Endothelial cell of umbilical vein (primary cell): ENCODE data around the gene FSIP1. TPM values are rescaled to one million over a fixed set of nuclear protein-coding genes. Genes with fewer than 3 reads are reported as not detected.
A peak's percentile ranks its signal among the peaks of the same experiment; 100 is the strongest.

Experiments
- BruUV-seq: library from RNA; stranded (reverse); fragments of 400-500 nt; replicated peaks from 2 replicates; lab custom pipeline; 2021; lab: Mats Ljungman, UMichigan
- CTCF ChIA-PET: fragments of 300-600, 350-600 bp; sonication (Branson Sonifier 250); formaldehyde crosslinking; loops from one replicate; lab custom pipeline; 2021; ENCODE audit warnings: antibody characterized with exemption, inconsistent platforms; lab: Charles Lee
- POLR2A ChIA-PET: fragments of 300-600, 350-600 bp; sonication (Branson Sonifier 250); formaldehyde crosslinking; loops from one replicate; lab custom pipeline; 2021; ENCODE audit warnings: antibody characterized with exemption, inconsistent platforms; lab: Charles Lee
- DNase-seq: peaks from one replicate; pipeline ENCODE4 v3.0.0-alpha.2; 2011; ENCODE audit warnings: low read depth, low spot score
- FAIRE-seq: peaks from 2 replicates; lab custom pipeline; 2011; peaks lifted over from hg19 to GRCh38; lab: Jason Lieb, UNC
- H2AFZ ChIP-seq: 2 replicates; pipeline ENCODE4 v1.6.0; 2012; ENCODE audit warnings: low read depth, low read length, control low read depth, inconsistent platforms
- H3K27ac ChIP-seq: 2 replicates; pipeline ENCODE4 v1.5.1; 2011; ENCODE audit warnings: low read depth, mild to moderate bottlenecking, control low read depth, low read length, moderate library complexity; ENCODE audit not compliant: insufficient read depth
- H3K27me3 ChIP-seq, 2 experiments: 2 replicates each; pipeline versions ENCODE4 v1.6.0 to v1.6.1; 2011; ENCODE audit warnings: low read length in 2 of 2, mixed read lengths in 1 of 2; ENCODE audit not compliant: control insufficient read depth in 2 of 2, insufficient read depth in 2 of 2
- H3K36me3 ChIP-seq, 2 experiments: 2 replicates in 1 of 2; 3 replicates in 1 of 2; pipeline ENCODE4 v1.5.1; 2011; ENCODE audit warnings: low read length in 2 of 2, mild to moderate bottlenecking in 1 of 2, moderate library complexity in 1 of 2; ENCODE audit not compliant: control insufficient read depth in 2 of 2, insufficient read depth in 2 of 2; ENCODE audit errors: extremely low read depth in 1 of 2
- H3K4me1 ChIP-seq: 3 replicates; pipeline ENCODE4 v1.5.1; 2011; ENCODE audit warnings: mild to moderate bottlenecking, low read length; ENCODE audit not compliant: control insufficient read depth, insufficient read depth; ENCODE audit errors: extremely low read depth
- H3K4me2 ChIP-seq: 2 replicates; pipeline ENCODE4 v1.6.1; 2011; ENCODE audit warnings: low read length, control low read depth, mixed read lengths; ENCODE audit not compliant: insufficient read depth
- H3K4me3 ChIP-seq, 3 experiments: fragments of 200-600 bp in 1 of 3; sonication (generic), shearing (Covaris generic) in 1 of 3; replicated peaks in 1 of 3; 2 replicates each; pipeline ENCODE4 v1.5.1; 2011 to 2016; ENCODE audit warnings: control low read depth in 3 of 3, low read length in 3 of 3, mild to moderate bottlenecking in 2 of 3, inconsistent platforms in 1 of 3, low read depth in 1 of 3, moderate library complexity in 1 of 3; ENCODE audit not compliant: insufficient read depth in 1 of 3
- H3K79me2 ChIP-seq: 2 replicates; pipeline ENCODE4 v1.6.0; 2012; ENCODE audit warnings: low read length, inconsistent platforms; ENCODE audit not compliant: control insufficient read depth, insufficient read depth
- H3K9ac ChIP-seq: replicated peaks from 2 replicates; pipeline ENCODE3; 2011; ENCODE audit warnings: low read length, control low read depth; ENCODE audit not compliant: insufficient read depth; ENCODE audit errors: extremely low read depth
- H3K9me1 ChIP-seq: replicated peaks from 3 replicates; pipeline ENCODE4 v1.6.0; 2011; ENCODE audit warnings: mild to moderate bottlenecking, low read length; ENCODE audit not compliant: control insufficient read depth, insufficient read depth; ENCODE audit errors: extremely low read depth
- H3K9me3 ChIP-seq: replicated peaks from 2 replicates; pipeline ENCODE4 v1.5.1; 2012; ENCODE audit warnings: low read length, inconsistent platforms; ENCODE audit not compliant: control insufficient read depth, insufficient read depth
- H4K20me1 ChIP-seq: replicated peaks from 2 replicates; pipeline ENCODE3; 2011; ENCODE audit warnings: mild to moderate bottlenecking, low read length; ENCODE audit not compliant: control insufficient read depth, insufficient read depth; ENCODE audit errors: extremely low read depth
- CTCF ChIP-seq, 2 donors: IDR thresholded peaks; 1 replicate in 1 of 2; 2 replicates in 1 of 2; pipeline ENCODE4 v1.5.1; 2011; ENCODE audit warnings: low read length in 2 of 2, mild to moderate bottlenecking in 2 of 2, moderate library complexity in 2 of 2, control low read depth in 1 of 2, inconsistent platforms in 1 of 2, low read depth in 1 of 2; ENCODE audit not compliant: insufficient read depth in 1 of 2; ENCODE audit errors: extremely low read depth in 1 of 2
- EZH2 ChIP-seq: IDR thresholded peaks from 2 replicates; pipeline ENCODE4 v1.6.1; 2012; ENCODE audit warnings: borderline replicate concordance, low read depth, mild to moderate bottlenecking, moderate library complexity, low read length, inconsistent platforms; ENCODE audit not compliant: severe bottlenecking
- FOS ChIP-seq: IDR thresholded peaks from 2 replicates; pipeline ENCODE4 v1.6.1; 2011; ENCODE audit warnings: mild to moderate bottlenecking, low read length, moderate library complexity, borderline replicate concordance; ENCODE audit not compliant: insufficient read depth
- GATA2 ChIP-seq: IDR thresholded peaks from 2 replicates; pipeline ENCODE4 v1.7.0; 2011; ENCODE audit warnings: low read depth, mild to moderate bottlenecking, moderate library complexity, mixed read lengths, low read length; ENCODE audit not compliant: insufficient read length, insufficient read depth
- JUN ChIP-seq: IDR thresholded peaks from 2 replicates; pipeline ENCODE4 v1.6.1; 2011; ENCODE audit warnings: borderline replicate concordance, low read depth; ENCODE audit not compliant: insufficient read length, insufficient read depth
- MYC ChIP-seq: IDR thresholded peaks from one replicate; pipeline ENCODE4 v1.6.1; 2011; ENCODE audit warnings: mild to moderate bottlenecking, low read depth, low read length
- POLR2A ChIP-seq: IDR thresholded peaks from 2 replicates; pipeline ENCODE4 v1.6.1; 2012; ENCODE audit warnings: low read depth, mild to moderate bottlenecking, control low read depth, low read length
- POLR2AphosphoS5 ChIP-seq: IDR thresholded peaks from 2 replicates; pipeline ENCODE4 v1.6.1; 2012; ENCODE audit warnings: low read depth, mild to moderate bottlenecking, control low read depth, low read length, moderate library complexity; ENCODE audit not compliant: insufficient read depth
- dilution Hi-C: fragments of 300-500 bp; cut with MboI; formaldehyde crosslinking; loops from one replicate; pipeline ENCODE4 v1.15.0; 2019; ENCODE audit warnings: low sequenced_read_pairs; ENCODE audit not compliant: extremely low pct_ligation_motif_present
- intact Hi-C: fragments of 100-400 bp; cut with micrococcal nuclease; formaldehyde crosslinking; loops from one replicate; pipeline ENCODE4 v1.10.0; 2022
- polyA plus RNA-seq, 4 experiments: library from polyadenylated mRNA; depleted of rRNA in 3 of 4; stranded (reverse) in 3 of 4; unstranded in 1 of 4; fragments of >200 nt; gene quantifications; 2 replicates each; pipeline versions ENCODE4 v1.2.1 to v1.2.3, GENCODE V29; 2011 to 2012; ENCODE audit warnings: missing spikeins in 1 of 4
- total RNA-seq: library from RNA; stranded (reverse); gene quantifications from 2 replicates; pipeline ENCODE4 v1.2.3, GENCODE V29; 2021
- TF ChIP-seq, protein P1 (sequence below): IDR thresholded peaks from 2 replicates; pipeline ENCODE4 v1.6.1; 2011; ENCODE audit not compliant: insufficient read depth, insufficient read length

Gene FSIP1
- total and polyA plus RNA-seq, 2 donors (not counting 3 experiments of a cell fraction or from before 2014, with no cell fraction given), result 0.23 to 1.1 TPM

DNA sequence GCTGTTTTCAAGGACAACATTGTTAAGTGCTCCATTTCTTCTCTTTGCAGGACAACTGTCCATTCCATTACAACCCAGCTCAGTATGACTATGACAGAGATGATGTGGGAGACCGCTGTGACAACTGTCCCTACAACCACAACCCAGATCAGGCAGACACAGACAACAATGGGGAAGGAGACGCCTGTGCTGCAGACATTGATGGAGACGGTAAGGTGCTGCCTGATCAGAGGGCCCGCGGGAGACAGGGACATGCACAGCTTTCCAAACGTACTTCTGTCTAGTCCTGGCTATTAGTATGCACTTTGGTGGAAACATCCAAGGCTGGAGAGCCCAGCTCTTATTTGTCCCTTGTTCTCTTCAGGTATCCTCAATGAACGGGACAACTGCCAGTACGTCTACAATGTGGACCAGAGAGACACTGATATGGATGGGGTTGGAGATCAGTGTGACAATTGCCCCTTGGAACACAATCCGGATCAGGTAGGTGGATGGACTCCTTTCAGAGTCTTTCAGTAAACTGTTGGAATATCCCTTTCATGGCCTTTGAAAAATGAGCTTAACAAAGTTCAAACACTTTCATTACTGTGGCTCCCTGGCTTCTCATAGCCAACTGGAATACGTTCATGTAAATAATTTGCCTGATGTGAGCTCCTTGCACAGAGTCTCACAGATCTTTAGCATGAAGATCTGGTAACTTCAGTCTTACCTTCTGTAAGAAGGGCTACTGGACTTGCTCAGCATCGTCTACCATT lies 191.3 kb downstream of the FSIP1 start:
- H3K9me3 ChIP-seq, result no peaks in the 10 kb centered on the region
- no peak overlapping the region for H2AFZ ChIP-seq
- H3K36me3 ChIP-seq, result peaks cover 62 to 88% of the 10 kb centered on the region in 2 experiments
- intact Hi-C loops, result no loop called here
- CTCF ChIA-PET, result interaction anchor here (1.5 kb wide), 1 partner anchor 165 kb away, joined by 8 read pairs; no protein-coding TSS in a partner anchor
- peaks cover 2% of the 10 kb centered on the region for H4K20me1 ChIP-seq
- H3K4me3 ChIP-seq, result peak overlapping the region in 1 of 3 experiments; percentile 21
- peaks cover 17% of the 10 kb centered on the region for H3K79me2 ChIP-seq
- H3K4me1 ChIP-seq, result peaks cover 11% of the 10 kb centered on the region
- DNase-seq, result peak; percentile 63
- TF ChIP-seq FOS (no peak), POLR2A (peak; percentile 90), JUN (no peak), POLR2AphosphoS5 (peak; percentile 99), GATA2 (no peak), CTCF (IDR thresholded peaks at IDR 0.05; ENCODE audit: extremely low read depth in 1 of 2, insufficient read depth in 1 of 2, low read depth in 1 of 2, low read length in 2 of 2) (no peak), MYC (no peak), EZH2 (no peak)
- TF ChIP-seq, protein P1, sequence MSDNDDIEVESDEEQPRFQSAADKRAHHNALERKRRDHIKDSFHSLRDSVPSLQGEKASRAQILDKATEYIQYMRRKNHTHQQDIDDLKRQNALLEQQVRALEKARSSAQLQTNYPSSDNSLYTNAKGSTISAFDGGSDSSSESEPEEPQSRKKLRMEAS, result no peak
- BruUV-seq, result no TSS peak
- H3K9ac ChIP-seq, result no peak overlapping the region
- peak overlapping the region; percentile 4 for H3K27ac ChIP-seq
- H3K9me1 ChIP-seq, result no peaks in the 10 kb centered on the region
- FAIRE-seq, result no peak
- no peaks in the 10 kb centered on the region for H3K27me3 ChIP-seq
- H3K4me2 ChIP-seq, result peak overlapping the region; percentile 11
- dilution Hi-C loops, result no loop called here
- POLR2A ChIA-PET, result interaction anchor here (0.9 to 2.9 kb wide), 5 partner anchors 10 to 461 kb away, joined by 3 to 24 read pairs (median 5); partner anchors contain the start of gene THBS1
